ENCODE results near the gene ZFAND4.
"Not testable (repeated sequence)": the region's sequence is repeated elsewhere in the genome, so short reads cannot be mapped to it uniquely, and the experiment has no call there.

The ZFAND4 gene

DNA sequence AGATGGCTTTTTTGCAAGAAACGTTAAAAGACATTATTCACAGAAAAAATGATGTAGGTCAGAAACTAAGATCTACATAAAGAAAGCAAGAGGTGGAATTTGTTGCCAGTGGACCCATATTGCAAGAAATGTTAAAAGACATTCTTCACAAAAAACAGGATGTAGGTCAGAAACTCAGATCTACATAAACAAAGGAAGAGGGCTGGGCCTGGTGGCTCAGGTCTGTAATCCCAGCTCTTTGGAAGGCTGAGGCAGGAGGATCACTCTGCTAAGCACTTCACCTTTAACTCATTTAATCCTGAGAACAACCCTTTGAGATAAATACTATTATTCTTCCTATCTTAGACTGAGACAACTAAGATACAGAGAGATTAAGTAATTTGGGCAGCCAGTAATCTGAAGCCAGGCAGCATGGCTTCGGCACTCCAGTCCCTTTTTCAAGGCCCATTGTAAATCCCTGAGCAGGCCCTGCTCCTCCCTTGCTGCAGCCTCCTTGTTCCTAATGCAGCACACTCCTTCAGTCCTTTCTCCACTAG is 11.6 kb downstream of the ZFAND4 start:
- Histone ChIP-seq H3K27me3 (no peaks in the 10 kb centered on the region), H3K4me1 (peaks cover 0 to 4% (median 0%) of the 10 kb centered on the region in 10 experiments; a peak in 3 of 20 replicates), H3K9ac (no peak overlapping the region), H3K9me3 (replicated peaks in 1 of 11) (peaks cover 8 to 28% (median 19%) of the 10 kb centered on the region in 11 experiments; a peak in 19 of 22 replicates), H3K4me3 (no peak overlapping the region), H3K4me2 (no peak overlapping the region), H3K36me3 (peaks cover 0 to 23% (median 5%) of the 10 kb centered on the region in 11 experiments; a peak in 7 of 22 replicates), H3K27ac (no peak overlapping the region), H4K20me1 (no peaks in the 10 kb centered on the region)
- TF ChIP-seq Cebpa-rat (IDR thresholded peaks at IDR 0.05): no peak

DNA sequence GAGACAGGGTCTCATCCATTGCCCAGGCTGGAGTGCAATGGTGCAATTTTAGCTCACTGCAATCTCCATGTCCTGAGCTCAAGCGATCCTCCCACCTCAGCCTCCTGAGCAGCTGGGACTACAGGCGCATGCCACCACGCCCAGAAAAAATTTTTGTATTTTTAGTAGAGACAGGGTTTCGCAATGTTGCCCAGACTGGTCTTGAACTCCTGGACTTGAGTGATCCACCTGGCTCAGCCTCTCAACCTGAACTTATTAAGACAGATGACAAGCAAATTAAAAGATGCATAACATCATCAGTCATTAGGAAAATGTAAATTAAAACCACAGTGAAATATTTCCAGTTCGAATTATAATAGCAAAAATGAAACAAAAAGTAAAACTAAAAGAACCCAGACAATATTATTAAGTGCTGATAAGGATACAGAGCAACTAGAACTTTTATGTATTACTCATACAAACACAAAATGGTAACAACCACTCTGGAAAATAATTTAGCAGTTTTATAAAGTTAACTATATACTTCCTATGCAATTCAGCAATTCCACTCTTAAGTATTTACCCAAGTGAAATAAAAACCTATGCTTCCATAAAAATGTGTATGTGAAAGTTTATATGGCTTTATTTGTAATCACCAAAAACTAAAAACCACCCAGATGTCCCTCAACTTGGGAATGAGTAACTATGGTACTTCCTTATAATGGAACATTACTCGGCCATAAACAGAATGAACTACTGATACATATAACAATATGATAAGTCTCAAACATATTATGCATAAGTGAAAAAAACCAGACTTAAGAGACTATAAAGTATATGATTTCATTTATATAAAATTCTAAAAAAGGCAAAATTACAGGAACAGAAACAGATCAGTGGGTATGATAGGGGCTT is 15.3 kb downstream of the ZFAND4 start:
- Histone ChIP-seq H3K9me3 (replicated peaks in 1 of 11) (peaks cover 8 to 24% (median 19%) of the 10 kb centered on the region in 11 experiments; a peak in 19 of 22 replicates), H3K4me2 (no peak overlapping the region), H3K36me3 (peaks cover 0 to 23% (median 5%) of the 10 kb centered on the region in 11 experiments; a peak in 7 of 22 replicates), H3K4me1 (peaks cover 0 to 4% (median 0%) of the 10 kb centered on the region in 10 experiments; a peak in 3 of 20 replicates), H3K27ac (no peak overlapping the region), H4K20me1 (no peaks in the 10 kb centered on the region; a peak in 1 of 22 replicates), H3K9ac (no peak overlapping the region), H3K27me3 (no peaks in the 10 kb centered on the region), H3K4me3 (no peak overlapping the region)
- TF ChIP-seq Cebpa-rat (IDR thresholded peaks at IDR 0.05): peak in 3 of 11 experiments; percentile 27 to 67 (median 40); a peak in 4 of 22 replicates

DNA sequence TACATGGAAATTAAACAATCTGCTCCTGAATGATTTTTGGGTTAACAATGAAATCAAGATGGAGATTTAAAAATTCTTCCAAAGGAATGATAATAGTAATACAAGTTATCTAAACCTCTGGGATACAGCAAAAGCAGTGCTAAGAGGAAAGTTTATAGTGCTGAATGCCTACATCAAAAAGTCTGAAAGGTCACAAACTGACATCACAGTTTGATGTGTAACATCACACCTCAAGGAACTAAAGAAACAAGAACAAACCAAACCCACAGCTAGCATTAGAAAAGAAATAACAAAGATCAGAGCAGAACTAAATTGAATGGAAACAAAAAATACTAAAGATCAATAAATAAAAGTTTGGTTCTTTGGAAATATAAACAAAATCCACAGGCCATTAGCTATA is 17.4 kb downstream of the ZFAND4 start:
- H3K36me3 ChIP-seq: peaks cover 0 to 11% (median 0%) of the 10 kb centered on the region in 11 experiments; a peak in 6 of 22 replicates
- no peak overlapping the region for H3K27ac ChIP-seq
- no peaks in the 10 kb centered on the region; a peak in 1 of 22 replicates for H4K20me1 ChIP-seq
- H3K4me3 ChIP-seq: no peak overlapping the region
- peaks cover 0 to 4% (median 0%) of the 10 kb centered on the region in 10 experiments; a peak in 3 of 20 replicates for H3K4me1 ChIP-seq
- TF ChIP-seq Cebpa-rat (IDR thresholded peaks at IDR 0.05): no peak
- no peak overlapping the region for H3K9ac ChIP-seq
- H3K9me3 ChIP-seq (replicated peaks in 1 of 11): peaks cover 0 to 9% (median 6%) of the 10 kb centered on the region in 11 experiments; a peak in 17 of 22 replicates
- no peak overlapping the region for H3K4me2 ChIP-seq
- no peaks in the 10 kb centered on the region for H3K27me3 ChIP-seq

DNA sequence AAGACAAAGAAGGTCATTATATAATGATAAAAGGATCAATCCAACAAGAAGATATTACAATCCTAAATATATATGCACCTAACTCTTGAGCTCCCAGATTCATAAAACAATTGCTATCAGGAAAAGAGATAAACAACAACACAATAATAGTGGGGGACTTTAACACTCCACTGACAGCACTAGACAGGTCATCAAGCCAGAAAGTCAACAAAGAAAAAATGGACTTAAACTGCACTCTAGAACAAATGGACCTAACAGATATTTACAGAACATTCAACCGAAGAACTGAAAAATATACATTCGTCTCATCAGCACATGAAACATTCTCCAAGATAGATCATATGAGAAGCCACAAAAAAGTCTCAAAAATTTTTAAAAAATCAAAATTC is 17.8 kb downstream of the ZFAND4 start:
- H3K4me1 ChIP-seq; H3K36me3 ChIP-seq; H3K27me3 ChIP-seq; H3K9me3 ChIP-seq (replicated peaks in 1 of 11); H3K27ac ChIP-seq; H3K9ac ChIP-seq; H3K4me3 ChIP-seq; H3K4me2 ChIP-seq; H4K20me1 ChIP-seq: not testable (repeated sequence)

DNA sequence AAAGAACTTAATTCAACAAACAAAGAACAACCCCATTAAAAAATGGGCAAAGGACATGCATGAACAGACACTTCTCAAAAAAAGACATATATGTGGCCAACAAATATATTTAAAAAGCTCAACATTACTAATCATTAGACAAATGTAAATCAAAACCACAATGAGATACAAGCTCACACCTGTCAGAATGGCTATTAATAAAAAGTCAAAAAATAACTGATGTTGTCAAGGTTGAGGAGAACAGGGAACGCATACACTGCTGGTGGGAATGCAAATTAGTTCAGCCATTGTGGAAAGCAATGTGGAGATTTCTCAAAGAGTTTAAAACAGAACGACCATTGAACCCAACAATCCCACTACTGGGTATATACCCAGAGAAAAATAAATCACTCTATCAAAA is 19.1 kb downstream of the ZFAND4 start:
- Histone ChIP-seq H3K27me3 (no peaks in the 10 kb centered on the region), H3K36me3 (peaks cover 0 to 8% (median 0%) of the 10 kb centered on the region in 11 experiments; a peak in 3 of 22 replicates)

DNA sequence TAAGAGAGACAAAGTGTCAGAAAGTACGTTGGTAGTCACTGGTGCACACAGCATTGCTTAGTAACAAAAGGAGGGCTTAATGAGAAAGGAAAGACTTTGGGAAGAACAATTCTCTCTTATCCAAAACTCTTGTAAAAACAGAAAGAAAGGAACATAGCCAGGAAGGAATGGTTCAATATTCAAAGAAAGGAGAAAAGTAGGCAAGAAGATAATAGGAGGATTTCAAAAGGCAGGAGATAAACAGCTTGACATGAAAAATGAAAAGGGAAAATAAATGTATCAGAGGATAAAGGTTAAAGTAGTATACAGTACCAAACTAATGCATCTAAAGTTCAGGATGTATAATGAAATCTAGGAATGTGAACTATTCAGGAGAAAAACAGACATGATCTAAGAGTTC is 20.1 kb downstream of the ZFAND4 start:
- H3K27ac ChIP-seq: no peak overlapping the region
- no peaks in the 10 kb centered on the region for H3K9me3 ChIP-seq (replicated peaks in 1 of 11)
- H3K4me3 ChIP-seq: no peak overlapping the region
- no peak for TF ChIP-seq Cebpa-rat (IDR thresholded peaks at IDR 0.05)
- no peaks in the 10 kb centered on the region for H3K27me3 ChIP-seq
- peaks cover 0 to 4% (median 0%) of the 10 kb centered on the region in 10 experiments; a peak in 3 of 20 replicates for H3K4me1 ChIP-seq
- H3K9ac ChIP-seq: no peak overlapping the region; a peak in 1 of 22 replicates
- H3K4me2 ChIP-seq: no peak overlapping the region
- H3K36me3 ChIP-seq: peaks cover 0 to 12% (median 6%) of the 10 kb centered on the region in 11 experiments; a peak in 7 of 22 replicates
- no peaks in the 10 kb centered on the region; a peak in 1 of 22 replicates for H4K20me1 ChIP-seq

More for the DNA sequence above, 19.1 kb downstream of the ZFAND4 start:
- H3K27ac ChIP-seq: no peak overlapping the region
- no peak for TF ChIP-seq Cebpa-rat (IDR thresholded peaks at IDR 0.05)
- no peaks in the 10 kb centered on the region for H3K9me3 ChIP-seq (replicated peaks in 1 of 11)
- no peak overlapping the region for H3K4me2 ChIP-seq
- H3K4me1 ChIP-seq: peaks cover 0 to 4% (median 0%) of the 10 kb centered on the region in 10 experiments; a peak in 3 of 20 replicates
- H3K9ac ChIP-seq: no peak overlapping the region
- no peaks in the 10 kb centered on the region; a peak in 1 of 22 replicates for H4K20me1 ChIP-seq
- no peak overlapping the region for H3K4me3 ChIP-seq

DNA sequence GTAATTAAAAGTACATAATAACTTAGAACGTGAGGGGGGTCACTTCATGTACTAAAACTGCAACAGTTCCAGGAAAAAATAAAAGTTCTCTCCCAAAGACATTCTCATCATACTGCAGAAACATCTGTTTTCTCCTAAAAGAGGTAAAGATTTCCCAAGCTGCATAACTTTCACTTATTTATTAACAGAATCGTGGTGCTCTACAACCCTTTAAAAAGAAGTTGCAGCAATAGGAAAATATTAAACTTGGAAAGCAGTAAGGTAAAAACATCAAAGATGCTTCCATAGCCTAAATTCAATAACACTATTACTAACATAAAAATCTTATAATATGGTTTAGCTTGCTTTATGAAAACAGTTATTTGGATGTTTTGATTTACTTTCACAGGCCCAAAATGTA is 23.3 kb downstream of the ZFAND4 start:
- Histone ChIP-seq H3K4me1 (no peaks in the 10 kb centered on the region), H3K9ac (no peak overlapping the region), H3K27ac (no peak overlapping the region), H3K9me3 (replicated peaks in 1 of 11) (no peaks in the 10 kb centered on the region), H3K4me2 (no peak overlapping the region), H3K36me3 (peaks cover 0 to 19% (median 14%) of the 10 kb centered on the region in 11 experiments; a peak in 9 of 22 replicates), H4K20me1 (no peaks in the 10 kb centered on the region; a peak in 1 of 22 replicates), H3K4me3 (no peak overlapping the region), H3K27me3 (no peaks in the 10 kb centered on the region)
- no peak for TF ChIP-seq Cebpa-rat (IDR thresholded peaks at IDR 0.05)

DNA sequence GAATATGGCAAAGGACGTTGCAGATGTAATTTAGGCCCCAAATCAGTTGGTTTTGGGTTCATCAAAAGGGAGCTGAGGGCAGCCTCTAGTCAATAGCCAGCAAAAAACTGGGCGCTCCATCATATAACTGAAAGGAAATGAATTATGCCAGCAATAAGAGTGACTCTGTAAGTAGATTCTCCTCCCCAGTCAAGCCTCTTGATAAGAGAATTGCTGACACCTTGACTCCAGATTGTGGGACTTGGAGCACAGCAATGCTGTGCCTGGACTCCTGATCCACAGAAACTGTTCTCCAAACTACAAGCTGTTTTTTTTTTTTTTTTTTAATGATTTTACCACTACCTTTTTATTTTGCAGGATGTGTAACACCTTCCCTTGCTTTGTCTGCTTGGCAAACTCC is 25.5 kb downstream of the ZFAND4 start:
- no peak for TF ChIP-seq Cebpa-rat (IDR thresholded peaks at IDR 0.05)
- no peak overlapping the region for H3K9ac ChIP-seq
- H4K20me1 ChIP-seq: no peaks in the 10 kb centered on the region
- no peaks in the 10 kb centered on the region for H3K27me3 ChIP-seq
- H3K4me3 ChIP-seq: no peak overlapping the region
- no peaks in the 10 kb centered on the region for H3K9me3 ChIP-seq (replicated peaks in 1 of 11)
- H3K36me3 ChIP-seq: peaks cover 0 to 19% (median 14%) of the 10 kb centered on the region in 11 experiments; a peak in 9 of 22 replicates
- no peaks in the 10 kb centered on the region for H3K4me1 ChIP-seq
- H3K4me2 ChIP-seq: no peak overlapping the region
- no peak overlapping the region for H3K27ac ChIP-seq

DNA sequence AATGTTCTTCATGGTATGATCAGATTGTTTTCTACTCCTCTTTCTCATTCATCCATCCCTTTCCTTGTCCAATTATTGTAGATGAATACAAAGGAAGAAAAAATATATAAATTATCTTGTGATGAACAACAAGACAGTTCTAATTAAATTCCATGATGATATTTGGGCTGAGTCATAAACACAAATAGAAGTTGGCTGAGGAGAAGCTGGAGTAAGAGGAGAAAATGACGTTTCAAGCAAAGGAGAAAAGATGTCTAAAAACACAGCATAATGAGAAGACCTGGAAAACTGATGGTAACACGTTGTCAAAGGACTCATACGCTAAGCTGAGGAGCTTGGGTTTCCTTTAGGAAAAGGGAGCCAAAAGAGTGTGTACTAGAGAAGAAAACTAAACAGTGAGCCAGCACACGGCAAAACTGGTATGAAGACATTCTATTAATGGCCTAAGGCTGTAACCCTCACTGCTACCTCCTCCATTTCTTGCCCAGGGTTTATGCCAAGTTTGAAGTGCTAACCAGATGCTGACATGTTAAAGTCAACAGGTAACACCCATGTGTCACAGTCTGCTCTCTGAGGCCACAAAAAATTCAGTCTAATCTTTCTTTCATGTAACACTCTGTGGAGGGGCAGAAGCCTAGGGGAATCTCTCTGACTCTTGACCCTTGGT is 26.1 kb downstream of the ZFAND4 start:
- Histone ChIP-seq H3K36me3 (peaks cover 0 to 19% (median 14%) of the 10 kb centered on the region in 11 experiments; a peak in 9 of 22 replicates), H3K27ac (no peak overlapping the region), H3K27me3 (no peaks in the 10 kb centered on the region), H3K4me2 (no peak overlapping the region), H3K4me1 (no peaks in the 10 kb centered on the region), H4K20me1 (no peaks in the 10 kb centered on the region), H3K4me3 (no peak overlapping the region), H3K9me3 (replicated peaks in 1 of 11) (no peaks in the 10 kb centered on the region), H3K9ac (no peak overlapping the region)
- no peak for TF ChIP-seq Cebpa-rat (IDR thresholded peaks at IDR 0.05)

Measured in BLaER1 treated with 17β-estradiol and CSF1 and Interleukin-3, amounts not matched to agents 10 nM and 100 nM (cell line).